ENCODE measurements around the gene PHC2.

- no peak for TF ChIP-seq CTCF (IDR thresholded peaks at IDR 0.05; ENCODE audit: low read length)
- no peak for TF ChIP-seq EZH2 (IDR thresholded peaks at IDR 0.05; ENCODE audit: borderline replicate concordance, low read length)
Observed at GRCh38 chr1:33374336-33375105, 56.4 kb downstream of the PHC2 start.
